GM21526 (cell line): ENCODE data around the gene PKHD1.
A peak's percentile ranks its signal among the peaks of the same experiment; 100 is the strongest.

Experiments
- ATAC-seq: cut with Tn5 transposase; IDR thresholded peaks from one replicate; pipeline ENCODE4 v1.9.1; 2021; ENCODE audit warnings: moderate library complexity; ENCODE audit not compliant: unreplicated experiment, low FRiP score

The PKHD1 gene

GRCh38 chr6:51817832-51818231 lies 269.6 kb downstream of the PKHD1 start:
- ATAC-seq = no peak

- no peak for ATAC-seq
Observed at GRCh38 chr6:51814418-51814817, 273.0 kb downstream of the PKHD1 start.

- ATAC-seq = no peak
Observed at GRCh38 chr6:51813904-51814303, 273.5 kb downstream of the PKHD1 start.

GRCh38 chr6:51812231-51812630 lies 275.2 kb downstream of the PKHD1 start:
- ATAC-seq = no peak

GRCh38 chr6:51805517-51805916 lies 281.9 kb downstream of the PKHD1 start:
- ATAC-seq = peak; percentile 96

GRCh38 chr6:51800603-51801002 lies 286.8 kb downstream of the PKHD1 start:
- no peak for ATAC-seq

GRCh38 chr6:51793393-51793792 lies 294.0 kb downstream of the PKHD1 start:
- ATAC-seq = no peak

- ATAC-seq = no peak
Observed at GRCh38 chr6:51792273-51793030, 295.0 kb downstream of the PKHD1 start.

GRCh38 chr6:51790946-51791345 lies 296.5 kb downstream of the PKHD1 start:
- no peak for ATAC-seq

- no peak for ATAC-seq
Observed at GRCh38 chr6:51788121-51788520, 299.3 kb downstream of the PKHD1 start.

GRCh38 chr6:51778666-51779065 lies 308.7 kb downstream of the PKHD1 start:
- no peak for ATAC-seq

GRCh38 chr6:51777618-51778017 lies 309.8 kb downstream of the PKHD1 start:
- no peak for ATAC-seq

GRCh38 chr6:51775942-51776860 lies 311.2 kb downstream of the PKHD1 start:
- ATAC-seq = no peak

GRCh38 chr6:51768087-51768486 lies 319.3 kb downstream of the PKHD1 start:
- ATAC-seq = no peak

GRCh38 chr6:51765230-51765629 lies 322.2 kb downstream of the PKHD1 start:
- no peak for ATAC-seq

GRCh38 chr6:51753635-51754034 lies 333.8 kb downstream of the PKHD1 start:
- ATAC-seq = no peak

- ATAC-seq = no peak
Observed at GRCh38 chr6:51743999-51744398, 343.4 kb downstream of the PKHD1 start.

GRCh38 chr6:51740658-51741057 lies 346.8 kb downstream of the PKHD1 start:
- ATAC-seq = no peak

- no peak for ATAC-seq
Observed at GRCh38 chr6:51738614-51739013, 348.8 kb downstream of the PKHD1 start.

GRCh38 chr6:51737580-51738360 lies 349.6 kb downstream of the PKHD1 start:
- ATAC-seq = no peak

- no peak for ATAC-seq
Observed at GRCh38 chr6:51725155-51725554, 362.3 kb downstream of the PKHD1 start.
